Measurements from ENCODE around the gene TSSC4. TPM values are rescaled to one million over a fixed set of nuclear protein-coding genes. Genes with fewer than 3 reads are reported as not detected.

Gene TSSC4
- total RNA-seq, 1 donor from 2014 or later: 48.4 TPM

DNA sequence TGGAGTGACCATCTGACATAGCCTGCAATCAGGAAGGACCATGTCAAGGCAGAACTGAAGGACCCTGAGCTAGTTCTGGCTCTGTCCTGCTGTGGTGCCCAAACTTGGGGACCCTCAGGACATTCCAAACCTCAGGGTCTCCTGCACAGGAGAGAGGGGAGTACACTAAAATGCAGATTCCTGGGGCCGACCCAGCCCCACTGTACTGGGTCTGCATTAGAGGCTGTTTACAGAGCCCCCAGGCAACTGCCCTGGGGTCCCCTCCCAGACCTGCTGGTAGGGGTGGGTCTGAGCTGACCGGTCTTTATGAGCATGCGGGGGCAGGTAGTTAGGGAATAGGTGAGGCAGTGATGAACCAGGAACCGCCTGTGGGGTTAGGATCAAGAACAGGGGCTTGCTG, 37.0 kb downstream of the TSSC4 start:
- H3K36me3 Mint-ChIP-seq (ENCODE audit: low read depth, unreplicated experiment): no peaks in the 10 kb centered on the region
- peaks cover 6% of the 10 kb centered on the region for H3K4me1 Mint-ChIP-seq (ENCODE audit: unreplicated experiment)
- no peak overlapping the region for H3K4me3 Mint-ChIP-seq (ENCODE audit: unreplicated experiment)
- no peak for DNase-seq (ENCODE audit: low spot score)
- H3K9me3 Mint-ChIP-seq (ENCODE audit: unreplicated experiment): no peaks in the 10 kb centered on the region
- TF ChIP-seq, protein P1, sequence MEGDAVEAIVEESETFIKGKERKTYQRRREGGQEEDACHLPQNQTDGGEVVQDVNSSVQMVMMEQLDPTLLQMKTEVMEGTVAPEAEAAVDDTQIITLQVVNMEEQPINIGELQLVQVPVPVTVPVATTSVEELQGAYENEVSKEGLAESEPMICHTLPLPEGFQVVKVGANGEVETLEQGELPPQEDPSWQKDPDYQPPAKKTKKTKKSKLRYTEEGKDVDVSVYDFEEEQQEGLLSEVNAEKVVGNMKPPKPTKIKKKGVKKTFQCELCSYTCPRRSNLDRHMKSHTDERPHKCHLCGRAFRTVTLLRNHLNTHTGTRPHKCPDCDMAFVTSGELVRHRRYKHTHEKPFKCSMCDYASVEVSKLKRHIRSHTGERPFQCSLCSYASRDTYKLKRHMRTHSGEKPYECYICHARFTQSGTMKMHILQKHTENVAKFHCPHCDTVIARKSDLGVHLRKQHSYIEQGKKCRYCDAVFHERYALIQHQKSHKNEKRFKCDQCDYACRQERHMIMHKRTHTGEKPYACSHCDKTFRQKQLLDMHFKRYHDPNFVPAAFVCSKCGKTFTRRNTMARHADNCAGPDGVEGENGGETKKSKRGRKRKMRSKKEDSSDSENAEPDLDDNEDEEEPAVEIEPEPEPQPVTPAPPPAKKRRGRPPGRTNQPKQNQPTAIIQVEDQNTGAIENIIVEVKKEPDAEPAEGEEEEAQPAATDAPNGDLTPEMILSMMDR (IDR thresholded peaks at IDR 0.05; ENCODE audit: unreplicated experiment): no peak
- no peak overlapping the region for H3K27ac Mint-ChIP-seq (ENCODE audit: unreplicated experiment)
- H3K27me3 Mint-ChIP-seq (ENCODE audit: unreplicated experiment): peaks cover 5% of the 10 kb centered on the region

DNA sequence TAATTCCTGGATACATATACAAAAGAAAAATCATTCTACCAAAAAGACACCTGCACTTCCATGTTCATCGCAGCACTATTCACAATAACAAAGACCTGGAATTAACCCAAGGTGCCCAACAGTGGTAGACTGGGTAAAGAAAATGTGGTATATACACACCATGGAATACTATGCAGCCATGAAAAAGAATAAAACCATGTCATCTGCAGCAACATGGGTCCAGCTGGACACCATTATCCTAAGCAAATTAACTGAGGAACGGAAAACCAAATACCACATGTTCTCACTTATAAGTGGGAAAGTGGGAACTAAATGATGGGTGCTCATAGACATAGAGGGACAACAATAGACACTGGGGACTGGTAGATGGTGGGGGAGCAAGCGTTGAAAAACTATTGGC, 39.3 kb downstream of the TSSC4 start:
- TF ChIP-seq, protein P1 (IDR thresholded peaks at IDR 0.05; ENCODE audit: unreplicated experiment): no peak
- no peak for DNase-seq (ENCODE audit: low spot score)
- Mint-ChIP-seq H3K27ac (ENCODE audit: unreplicated experiment) (no peak overlapping the region), H3K9me3 (ENCODE audit: unreplicated experiment) (no peaks in the 10 kb centered on the region), H3K27me3 (ENCODE audit: unreplicated experiment) (peaks cover 7% of the 10 kb centered on the region), H3K36me3 (ENCODE audit: low read depth, unreplicated experiment) (no peaks in the 10 kb centered on the region), H3K4me3 (ENCODE audit: unreplicated experiment) (no peak overlapping the region), H3K4me1 (ENCODE audit: unreplicated experiment) (peaks cover 6% of the 10 kb centered on the region)

DNA sequence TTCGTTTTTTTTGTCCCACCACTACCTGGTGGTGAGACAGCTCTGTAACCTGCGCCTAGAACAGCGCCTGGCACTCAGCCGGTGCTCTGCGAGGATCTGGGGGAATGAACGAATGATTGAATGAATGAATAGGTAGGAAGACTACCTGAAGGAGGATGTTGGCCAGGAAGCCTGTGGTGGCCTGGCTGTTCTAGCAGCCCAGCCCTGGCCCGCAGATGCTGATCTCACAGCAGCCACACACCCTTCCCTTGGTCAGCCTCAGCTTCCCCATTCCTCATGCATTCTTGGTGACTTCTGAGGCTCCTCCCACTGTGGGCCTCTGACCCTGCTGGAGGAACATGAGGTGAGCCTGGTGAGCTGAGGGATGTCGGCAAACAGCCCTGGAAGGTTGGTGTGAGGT, 40.1 kb downstream of the TSSC4 start:
- TF ChIP-seq, protein P1 (IDR thresholded peaks at IDR 0.05; ENCODE audit: unreplicated experiment): no peak
- no peak for DNase-seq (ENCODE audit: low spot score)
- Mint-ChIP-seq H3K27ac (ENCODE audit: unreplicated experiment) (no peak overlapping the region), H3K9me3 (ENCODE audit: unreplicated experiment) (no peaks in the 10 kb centered on the region), H3K27me3 (ENCODE audit: unreplicated experiment) (peaks cover 7% of the 10 kb centered on the region), H3K4me1 (ENCODE audit: unreplicated experiment) (peaks cover 9% of the 10 kb centered on the region), H3K4me3 (ENCODE audit: unreplicated experiment) (no peak overlapping the region), H3K36me3 (ENCODE audit: low read depth, unreplicated experiment) (no peaks in the 10 kb centered on the region)

DNA sequence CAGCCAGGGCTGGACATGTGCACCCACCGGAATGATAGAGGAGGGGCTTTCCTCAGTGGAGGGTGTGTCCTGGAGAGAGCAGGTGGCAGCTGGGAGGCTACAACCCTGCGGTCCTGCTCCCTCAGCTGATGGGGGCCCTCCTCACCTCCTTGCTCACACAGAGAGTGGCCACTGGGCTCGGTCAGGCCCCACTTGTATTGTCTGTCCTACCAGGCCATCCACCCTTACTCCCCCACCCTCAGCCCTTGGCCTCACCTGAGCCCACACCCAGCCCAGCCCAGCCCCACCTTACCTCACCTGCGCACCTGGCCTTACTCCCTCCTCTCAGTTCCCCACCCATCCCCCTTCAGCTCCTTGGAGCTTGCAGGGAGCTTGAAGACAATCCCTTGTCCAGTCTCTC, 40.6 kb downstream of the TSSC4 start:
- Mint-ChIP-seq H3K27ac (ENCODE audit: unreplicated experiment) (no peak overlapping the region), H3K36me3 (ENCODE audit: low read depth, unreplicated experiment) (no peaks in the 10 kb centered on the region), H3K4me3 (ENCODE audit: unreplicated experiment) (no peak overlapping the region), H3K4me1 (ENCODE audit: unreplicated experiment) (peaks cover 9% of the 10 kb centered on the region), H3K27me3 (ENCODE audit: unreplicated experiment) (peaks cover 7% of the 10 kb centered on the region), H3K9me3 (ENCODE audit: unreplicated experiment) (no peaks in the 10 kb centered on the region)
- no peak for DNase-seq (ENCODE audit: low spot score)
- TF ChIP-seq, protein P1 (IDR thresholded peaks at IDR 0.05; ENCODE audit: unreplicated experiment): no peak

DNA sequence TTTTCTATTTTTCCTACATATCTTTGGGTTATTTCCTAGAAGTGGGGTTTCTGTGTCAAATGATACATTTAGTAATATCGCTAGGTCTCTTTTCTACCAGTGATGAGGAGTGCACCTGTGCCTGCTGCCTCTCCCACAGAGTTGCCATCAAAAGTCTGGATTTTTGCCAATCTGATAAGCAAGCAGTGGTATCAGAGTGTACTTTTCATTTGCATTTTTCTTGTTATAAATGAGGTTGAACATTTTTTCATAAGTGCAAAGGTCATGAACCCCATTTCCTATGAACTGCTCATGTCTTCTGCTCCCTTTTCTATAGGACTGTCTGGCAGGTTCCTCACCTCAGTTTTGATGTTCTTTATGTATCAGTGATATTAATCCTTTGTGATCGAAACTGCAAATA, 42.0 kb downstream of the TSSC4 start:
- no peak for DNase-seq (ENCODE audit: low spot score)
- H3K27me3 Mint-ChIP-seq (ENCODE audit: unreplicated experiment): peaks cover 10% of the 10 kb centered on the region
- H3K9me3 Mint-ChIP-seq (ENCODE audit: unreplicated experiment): no peaks in the 10 kb centered on the region
- peaks cover 16% of the 10 kb centered on the region for H3K4me1 Mint-ChIP-seq (ENCODE audit: unreplicated experiment)
- H3K4me3 Mint-ChIP-seq (ENCODE audit: unreplicated experiment): no peak overlapping the region
- H3K36me3 Mint-ChIP-seq (ENCODE audit: low read depth, unreplicated experiment): no peaks in the 10 kb centered on the region
- TF ChIP-seq, protein P1 (IDR thresholded peaks at IDR 0.05; ENCODE audit: unreplicated experiment): no peak
- H3K27ac Mint-ChIP-seq (ENCODE audit: unreplicated experiment): no peak overlapping the region

Data from endothelial cell (in vitro differentiated cells).